ENCODE measurements around the gene GOT2.

DNA sequence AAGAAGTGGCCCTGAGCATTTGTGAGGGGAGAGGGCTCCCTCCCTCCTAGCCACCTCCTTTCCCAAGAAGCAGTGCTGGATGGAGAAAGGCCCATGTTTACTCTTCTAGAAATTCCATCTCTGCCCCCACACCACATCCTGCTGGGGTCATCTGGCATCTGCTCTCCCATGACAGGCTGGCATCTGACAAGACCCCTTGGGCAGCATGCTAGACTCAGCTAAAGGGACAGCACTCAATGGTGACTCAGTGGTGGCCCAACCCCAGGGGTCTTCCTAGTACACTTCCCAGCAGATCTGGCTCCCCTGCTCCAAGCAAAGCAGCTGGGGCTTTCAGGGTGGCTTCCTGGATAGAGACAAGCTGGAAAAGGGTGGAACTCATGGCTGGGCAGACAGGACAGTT, 63.9 kb downstream of the GOT2 start:
- TF ChIP-seq, protein P1, sequence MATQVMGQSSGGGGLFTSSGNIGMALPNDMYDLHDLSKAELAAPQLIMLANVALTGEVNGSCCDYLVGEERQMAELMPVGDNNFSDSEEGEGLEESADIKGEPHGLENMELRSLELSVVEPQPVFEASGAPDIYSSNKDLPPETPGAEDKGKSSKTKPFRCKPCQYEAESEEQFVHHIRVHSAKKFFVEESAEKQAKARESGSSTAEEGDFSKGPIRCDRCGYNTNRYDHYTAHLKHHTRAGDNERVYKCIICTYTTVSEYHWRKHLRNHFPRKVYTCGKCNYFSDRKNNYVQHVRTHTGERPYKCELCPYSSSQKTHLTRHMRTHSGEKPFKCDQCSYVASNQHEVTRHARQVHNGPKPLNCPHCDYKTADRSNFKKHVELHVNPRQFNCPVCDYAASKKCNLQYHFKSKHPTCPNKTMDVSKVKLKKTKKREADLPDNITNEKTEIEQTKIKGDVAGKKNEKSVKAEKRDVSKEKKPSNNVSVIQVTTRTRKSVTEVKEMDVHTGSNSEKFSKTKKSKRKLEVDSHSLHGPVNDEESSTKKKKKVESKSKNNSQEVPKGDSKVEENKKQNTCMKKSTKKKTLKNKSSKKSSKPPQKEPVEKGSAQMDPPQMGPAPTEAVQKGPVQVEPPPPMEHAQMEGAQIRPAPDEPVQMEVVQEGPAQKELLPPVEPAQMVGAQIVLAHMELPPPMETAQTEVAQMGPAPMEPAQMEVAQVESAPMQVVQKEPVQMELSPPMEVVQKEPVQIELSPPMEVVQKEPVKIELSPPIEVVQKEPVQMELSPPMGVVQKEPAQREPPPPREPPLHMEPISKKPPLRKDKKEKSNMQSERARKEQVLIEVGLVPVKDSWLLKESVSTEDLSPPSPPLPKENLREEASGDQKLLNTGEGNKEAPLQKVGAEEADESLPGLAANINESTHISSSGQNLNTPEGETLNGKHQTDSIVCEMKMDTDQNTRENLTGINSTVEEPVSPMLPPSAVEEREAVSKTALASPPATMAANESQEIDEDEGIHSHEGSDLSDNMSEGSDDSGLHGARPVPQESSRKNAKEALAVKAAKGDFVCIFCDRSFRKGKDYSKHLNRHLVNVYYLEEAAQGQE (IDR thresholded peaks at IDR 0.05; ENCODE audit: insufficient read depth in 1 of 2, low read depth in 2 of 2, low read length in 1 of 2): no peak
- TF ChIP-seq, protein P2, sequence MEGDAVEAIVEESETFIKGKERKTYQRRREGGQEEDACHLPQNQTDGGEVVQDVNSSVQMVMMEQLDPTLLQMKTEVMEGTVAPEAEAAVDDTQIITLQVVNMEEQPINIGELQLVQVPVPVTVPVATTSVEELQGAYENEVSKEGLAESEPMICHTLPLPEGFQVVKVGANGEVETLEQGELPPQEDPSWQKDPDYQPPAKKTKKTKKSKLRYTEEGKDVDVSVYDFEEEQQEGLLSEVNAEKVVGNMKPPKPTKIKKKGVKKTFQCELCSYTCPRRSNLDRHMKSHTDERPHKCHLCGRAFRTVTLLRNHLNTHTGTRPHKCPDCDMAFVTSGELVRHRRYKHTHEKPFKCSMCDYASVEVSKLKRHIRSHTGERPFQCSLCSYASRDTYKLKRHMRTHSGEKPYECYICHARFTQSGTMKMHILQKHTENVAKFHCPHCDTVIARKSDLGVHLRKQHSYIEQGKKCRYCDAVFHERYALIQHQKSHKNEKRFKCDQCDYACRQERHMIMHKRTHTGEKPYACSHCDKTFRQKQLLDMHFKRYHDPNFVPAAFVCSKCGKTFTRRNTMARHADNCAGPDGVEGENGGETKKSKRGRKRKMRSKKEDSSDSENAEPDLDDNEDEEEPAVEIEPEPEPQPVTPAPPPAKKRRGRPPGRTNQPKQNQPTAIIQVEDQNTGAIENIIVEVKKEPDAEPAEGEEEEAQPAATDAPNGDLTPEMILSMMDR (IDR thresholded peaks at IDR 0.05): no peak
- TF ChIP-seq POLR2AphosphoS5 (IDR thresholded peaks at IDR 0.05; ENCODE audit: low read depth, low read length): no peak
- TF ChIP-seq SIN3A (IDR thresholded peaks at IDR 0.05; ENCODE audit: borderline replicate concordance, insufficient read depth, low read depth, low read length): no peak
- TF ChIP-seq TCF7L2 (IDR thresholded peaks at IDR 0.05; ENCODE audit: low read depth, low read length): no peak

Data from Panc1 (cell line).